NCI-H345 treated with DMSO at 0.1 percent for 48 hours (cell line): ENCODE results near the gene MAP3K10.

Experiments used
- DNase-seq: peaks from one replicate; lab custom pipeline; 2025; ENCODE audit not compliant: unreplicated experiment; lab: John Stamatoyannopoulos, UW

MAP3K10 gene

GRCh38 chr19:40232949-40233810 is 42.0 kb downstream of the MAP3K10 start:
- no peak for DNase-seq

GRCh38 chr19:40233811-40234389 is 42.7 kb downstream of the MAP3K10 start:
- no peak for DNase-seq

GRCh38 chr19:40234429-40235237 is 43.4 kb downstream of the MAP3K10 start:
- DNase-seq, result no peak

GRCh38 chr19:40235238-40236025 is 44.2 kb downstream of the MAP3K10 start:
- no peak for DNase-seq

GRCh38 chr19:40236026-40236355 is 44.8 kb downstream of the MAP3K10 start:
- DNase-seq, result no peak

- DNase-seq, result no peak
Observed at GRCh38 chr19:40236366-40236765, 45.1 kb downstream of the MAP3K10 start.

GRCh38 chr19:40237791-40238190 is 46.6 kb downstream of the MAP3K10 start:
- DNase-seq, result no peak

- no peak for DNase-seq
Observed at GRCh38 chr19:40238775-40239174, 47.5 kb downstream of the MAP3K10 start.

- no peak for DNase-seq
Observed at GRCh38 chr19:40239415-40240226, 48.4 kb downstream of the MAP3K10 start.

- no peak for DNase-seq
Observed at GRCh38 chr19:40240332-40240731, 49.1 kb downstream of the MAP3K10 start.

GRCh38 chr19:40241125-40241808 is 50.0 kb downstream of the MAP3K10 start:
- no peak for DNase-seq

GRCh38 chr19:40241809-40242384 is 50.7 kb downstream of the MAP3K10 start:
- no peak for DNase-seq

- DNase-seq, result no peak
Observed at GRCh38 chr19:40242480-40242879, 51.3 kb downstream of the MAP3K10 start.

GRCh38 chr19:40243181-40243580 is 52.0 kb downstream of the MAP3K10 start:
- DNase-seq, result no peak

- no peak for DNase-seq
Observed at GRCh38 chr19:40244579-40245317, 53.5 kb downstream of the MAP3K10 start.

GRCh38 chr19:40245506-40246128 is 54.4 kb downstream of the MAP3K10 start:
- DNase-seq, result no peak

- no peak for DNase-seq
Observed at GRCh38 chr19:40246292-40247073, 55.3 kb downstream of the MAP3K10 start.
